Heart left ventricle (tissue), 13 donors: ENCODE measurements around the gene WFS1.

ENCODE experiments used
- POLR2A ChIP-seq, 2 donors: fragments of 450-650 bp; IDR thresholded peaks; one replicate each; pipeline ENCODE4 v1.6.1; 2017; ENCODE audit warnings: antibody characterized with exemption in 2 of 2, mild to moderate bottlenecking in 2 of 2, moderate library complexity in 2 of 2
- TF ChIP-seq, protein P1 (sequence below), 12 donors: fragments of 200-600 bp; sonication (generic) in 4 of 12; IDR thresholded peaks; one replicate each; pipeline versions ENCODE4 v1.5.0 to v1.8.0; 2018 to 2022; ENCODE audit warnings: antibody characterized with exemption in 12 of 12, mild to moderate bottlenecking in 5 of 12
- donor health status: ischemic (EF 13 %, LVEDD 7.1; RV severe dilation, severe dysfunction).
- donor health status: DM: no; HTN: yes; CAD: no.
- donor health status: DM: no; HTN: no; CAD: no.
- donor health status: ischemic (EF 25% LVEDD 6.9; RV normal size, moderate dysfunction).
- donor health status: ischemic (EF 25% LVEDD 5.7; RV mildly dilated, moderate dysfunction).
- donor health status: ischemic (EF 35%, LVEDD 5.7; RV mildly dilated, moderate dysfunction).
- donor health status: nonischemic (EF 11% LVEDD 7.7; RV severe dilation, severe dysfunction).
- donor health status: DM: yes; HTN: yes; CAD: no.
- donor health status: PGD.
- donor health status: ischemic (EF 29% LVEDD 5.4; RV normal size, mild dysfunction).
- donor health status: nonischemic (EF 23%, LVEDD 6.1; RV moderate dilation, normal function).

DNA sequence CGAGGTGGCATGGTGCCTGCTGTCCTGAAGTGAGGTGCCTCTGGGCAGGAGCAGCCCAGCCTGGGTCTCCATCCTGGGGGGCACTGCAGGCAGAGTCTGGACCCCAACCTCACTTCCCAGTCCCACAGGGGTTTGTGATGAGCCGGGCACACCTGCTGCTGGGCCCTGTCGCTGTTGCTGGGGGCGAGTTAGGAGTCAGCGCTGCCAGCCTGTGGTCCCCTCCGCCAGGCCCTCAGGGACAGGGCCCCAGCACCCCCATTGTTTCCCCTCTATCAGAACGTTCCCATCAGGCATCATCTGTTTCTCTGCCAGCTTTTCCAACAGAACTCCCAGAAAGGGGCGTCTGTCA lies 23.4 kb downstream of the WFS1 start:
- TF ChIP-seq, protein P1, sequence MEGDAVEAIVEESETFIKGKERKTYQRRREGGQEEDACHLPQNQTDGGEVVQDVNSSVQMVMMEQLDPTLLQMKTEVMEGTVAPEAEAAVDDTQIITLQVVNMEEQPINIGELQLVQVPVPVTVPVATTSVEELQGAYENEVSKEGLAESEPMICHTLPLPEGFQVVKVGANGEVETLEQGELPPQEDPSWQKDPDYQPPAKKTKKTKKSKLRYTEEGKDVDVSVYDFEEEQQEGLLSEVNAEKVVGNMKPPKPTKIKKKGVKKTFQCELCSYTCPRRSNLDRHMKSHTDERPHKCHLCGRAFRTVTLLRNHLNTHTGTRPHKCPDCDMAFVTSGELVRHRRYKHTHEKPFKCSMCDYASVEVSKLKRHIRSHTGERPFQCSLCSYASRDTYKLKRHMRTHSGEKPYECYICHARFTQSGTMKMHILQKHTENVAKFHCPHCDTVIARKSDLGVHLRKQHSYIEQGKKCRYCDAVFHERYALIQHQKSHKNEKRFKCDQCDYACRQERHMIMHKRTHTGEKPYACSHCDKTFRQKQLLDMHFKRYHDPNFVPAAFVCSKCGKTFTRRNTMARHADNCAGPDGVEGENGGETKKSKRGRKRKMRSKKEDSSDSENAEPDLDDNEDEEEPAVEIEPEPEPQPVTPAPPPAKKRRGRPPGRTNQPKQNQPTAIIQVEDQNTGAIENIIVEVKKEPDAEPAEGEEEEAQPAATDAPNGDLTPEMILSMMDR (IDR thresholded peaks at IDR 0.05) = no peak
- no peak for TF ChIP-seq POLR2A (IDR thresholded peaks at IDR 0.05)
